Chondrocyte (in vitro differentiated cells): ENCODE results near the gene IRS2. TPM values are rescaled to one million over a fixed set of nuclear protein-coding genes. Genes with fewer than 3 reads are reported as not detected.

Experiments used
- DNase-seq: peaks from one replicate; pipeline ENCODE4 v3.0.0; 2021; ENCODE audit warnings: mixed read lengths, low spot score
- H3K27ac Mint-ChIP-seq: one replicate; pipeline ENCODE4 v1.8.0; 2021; ENCODE audit warnings: mild to moderate bottlenecking, moderate library complexity, mixed read lengths; ENCODE audit not compliant: unreplicated experiment
- H3K27me3 Mint-ChIP-seq: 2 replicates; pipeline ENCODE4 v1.8.0; 2021; ENCODE audit warnings: low read depth, mixed read lengths
- H3K36me3 Mint-ChIP-seq: 2 replicates; pipeline ENCODE4 v1.8.0; 2021; ENCODE audit warnings: low read depth, mixed read lengths
- H3K4me1 Mint-ChIP-seq: 2 replicates; pipeline ENCODE4 v1.8.0; 2021; ENCODE audit warnings: low read depth, mild to moderate bottlenecking, mixed read lengths
- H3K4me3 Mint-ChIP-seq: one replicate; pipeline ENCODE4 v1.8.0; 2021; ENCODE audit warnings: mild to moderate bottlenecking, moderate library complexity, mixed read lengths; ENCODE audit not compliant: unreplicated experiment
- H3K9me3 Mint-ChIP-seq: 2 replicates; pipeline ENCODE4 v1.8.0; 2021; ENCODE audit warnings: low read depth, mixed read lengths
- total RNA-seq: library from RNA; stranded (reverse); gene quantifications from 3 replicates; pipeline ENCODE4 v1.2.1, GENCODE V29; 2021
- TF ChIP-seq, protein P1 (sequence below): fragments of 200-600 bp; sonication (generic); IDR thresholded peaks from 2 replicates; pipeline ENCODE4 v1.5.0; 2021; ENCODE audit warnings: antibody characterized with exemption, mild to moderate bottlenecking, moderate library complexity

IRS2 gene
- total RNA-seq, 1 donor from 2014 or later = 42.9 TPM

DNA sequence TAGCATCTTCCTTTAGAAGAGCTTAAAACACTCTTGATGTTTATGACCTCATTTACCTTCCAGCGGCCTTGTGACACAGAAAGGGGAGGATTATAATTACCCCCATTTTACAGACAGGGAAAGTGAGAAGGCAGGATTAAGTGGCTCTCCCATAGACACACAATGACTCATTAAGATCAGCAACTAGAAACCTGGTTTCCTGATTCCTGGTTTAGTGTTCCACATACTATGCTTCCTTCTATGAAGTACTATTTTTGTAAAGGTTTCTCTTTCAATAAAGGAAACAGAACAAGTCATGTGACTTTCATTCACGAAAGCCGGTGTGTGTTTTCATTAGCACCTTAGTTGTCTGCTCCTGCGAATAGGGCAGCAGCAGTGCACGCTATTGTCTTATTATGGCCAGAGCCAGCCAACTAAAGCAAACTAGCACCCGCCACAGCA lies 8.3 kb downstream of the IRS2 start:
- H3K4me3 Mint-ChIP-seq = peak overlapping the region; percentile 17
- H3K27ac Mint-ChIP-seq = peak overlapping the region; percentile 76
- DNase-seq = no peak
- TF ChIP-seq, protein P1, sequence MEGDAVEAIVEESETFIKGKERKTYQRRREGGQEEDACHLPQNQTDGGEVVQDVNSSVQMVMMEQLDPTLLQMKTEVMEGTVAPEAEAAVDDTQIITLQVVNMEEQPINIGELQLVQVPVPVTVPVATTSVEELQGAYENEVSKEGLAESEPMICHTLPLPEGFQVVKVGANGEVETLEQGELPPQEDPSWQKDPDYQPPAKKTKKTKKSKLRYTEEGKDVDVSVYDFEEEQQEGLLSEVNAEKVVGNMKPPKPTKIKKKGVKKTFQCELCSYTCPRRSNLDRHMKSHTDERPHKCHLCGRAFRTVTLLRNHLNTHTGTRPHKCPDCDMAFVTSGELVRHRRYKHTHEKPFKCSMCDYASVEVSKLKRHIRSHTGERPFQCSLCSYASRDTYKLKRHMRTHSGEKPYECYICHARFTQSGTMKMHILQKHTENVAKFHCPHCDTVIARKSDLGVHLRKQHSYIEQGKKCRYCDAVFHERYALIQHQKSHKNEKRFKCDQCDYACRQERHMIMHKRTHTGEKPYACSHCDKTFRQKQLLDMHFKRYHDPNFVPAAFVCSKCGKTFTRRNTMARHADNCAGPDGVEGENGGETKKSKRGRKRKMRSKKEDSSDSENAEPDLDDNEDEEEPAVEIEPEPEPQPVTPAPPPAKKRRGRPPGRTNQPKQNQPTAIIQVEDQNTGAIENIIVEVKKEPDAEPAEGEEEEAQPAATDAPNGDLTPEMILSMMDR = no peak
- H3K27me3 Mint-ChIP-seq = no peaks in the 10 kb centered on the region
- H3K36me3 Mint-ChIP-seq = peaks cover 22% of the 10 kb centered on the region
- H3K9me3 Mint-ChIP-seq = no peaks in the 10 kb centered on the region
- H3K4me1 Mint-ChIP-seq = peaks cover 80% of the 10 kb centered on the region

DNA sequence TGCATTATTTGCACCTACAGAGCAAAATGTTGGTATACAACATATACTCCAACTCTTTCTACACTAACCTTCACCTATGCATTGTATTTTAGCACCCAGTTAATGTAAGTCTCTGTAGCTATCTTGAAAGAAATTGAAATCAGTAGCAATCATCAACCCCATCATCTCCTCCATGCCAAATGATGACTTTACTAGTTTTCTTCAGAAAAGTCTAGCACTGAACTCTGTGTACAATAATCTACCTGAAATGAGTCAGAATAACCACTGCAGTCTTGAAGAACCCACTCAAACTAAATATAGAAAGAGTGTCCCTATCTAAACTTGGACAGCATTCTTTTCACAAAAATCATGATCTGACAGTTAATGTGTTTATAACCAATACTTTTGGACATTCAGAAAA lies 9.8 kb downstream of the IRS2 start:
- Mint-ChIP-seq H3K27ac (peak overlapping the region; percentile 70), H3K27me3 (no peaks in the 10 kb centered on the region), H3K4me1 (peaks cover 75% of the 10 kb centered on the region), H3K36me3 (peaks cover 23% of the 10 kb centered on the region), H3K9me3 (no peaks in the 10 kb centered on the region), H3K4me3 (peak overlapping the region; percentile 0)
- TF ChIP-seq, protein P1 = no peak
- DNase-seq = no peak

DNA sequence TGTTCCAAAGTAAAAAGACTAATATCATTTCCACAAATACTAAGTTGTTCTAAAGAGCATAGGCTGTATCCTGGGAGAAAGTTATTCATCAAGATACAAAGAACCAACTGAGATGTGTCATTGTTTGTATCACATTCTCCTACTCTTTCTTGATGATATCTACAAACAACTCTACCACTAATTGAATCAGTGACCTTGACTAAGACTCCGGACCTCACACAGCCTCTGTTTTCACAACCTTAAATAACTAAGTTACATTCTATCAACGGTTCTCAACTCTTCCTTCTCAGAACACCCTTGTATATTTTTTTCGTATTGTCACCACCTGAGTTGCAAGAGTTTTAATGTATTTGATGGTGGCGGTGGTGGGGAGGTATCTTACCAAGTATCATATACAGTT lies 12.6 kb downstream of the IRS2 start:
- H3K27ac Mint-ChIP-seq = no peak overlapping the region
- no peak for DNase-seq
- H3K27me3 Mint-ChIP-seq = no peaks in the 10 kb centered on the region
- H3K4me1 Mint-ChIP-seq = peaks cover 54% of the 10 kb centered on the region
- H3K4me3 Mint-ChIP-seq = no peak overlapping the region
- H3K36me3 Mint-ChIP-seq = peaks cover 19% of the 10 kb centered on the region
- TF ChIP-seq, protein P1 = no peak
- no peaks in the 10 kb centered on the region for H3K9me3 Mint-ChIP-seq

DNA sequence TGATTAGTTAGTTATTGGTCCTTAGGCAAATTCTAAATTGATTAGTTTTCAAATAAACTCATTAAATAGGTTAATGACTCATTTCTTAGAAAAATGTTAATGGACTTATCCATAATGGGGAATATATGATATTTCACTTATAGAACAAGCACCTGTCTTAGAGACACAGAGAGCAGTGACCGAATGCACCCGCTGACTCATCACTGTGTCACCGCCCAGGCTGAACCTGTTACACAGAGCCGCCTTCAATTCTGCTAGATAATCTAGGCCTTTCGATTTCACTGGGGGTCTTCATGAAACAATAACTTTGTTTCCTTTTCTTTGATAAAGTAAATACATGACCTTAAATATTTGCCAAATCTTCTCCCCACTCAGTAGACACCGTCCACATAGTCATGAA lies 13.1 kb downstream of the IRS2 start:
- Mint-ChIP-seq H3K4me1 (peaks cover 49% of the 10 kb centered on the region), H3K27ac (peak overlapping the region; percentile 54), H3K27me3 (no peaks in the 10 kb centered on the region), H3K36me3 (peaks cover 19% of the 10 kb centered on the region), H3K9me3 (no peaks in the 10 kb centered on the region), H3K4me3 (no peak overlapping the region)
- no peak for DNase-seq
- TF ChIP-seq, protein P1 = no peak

DNA sequence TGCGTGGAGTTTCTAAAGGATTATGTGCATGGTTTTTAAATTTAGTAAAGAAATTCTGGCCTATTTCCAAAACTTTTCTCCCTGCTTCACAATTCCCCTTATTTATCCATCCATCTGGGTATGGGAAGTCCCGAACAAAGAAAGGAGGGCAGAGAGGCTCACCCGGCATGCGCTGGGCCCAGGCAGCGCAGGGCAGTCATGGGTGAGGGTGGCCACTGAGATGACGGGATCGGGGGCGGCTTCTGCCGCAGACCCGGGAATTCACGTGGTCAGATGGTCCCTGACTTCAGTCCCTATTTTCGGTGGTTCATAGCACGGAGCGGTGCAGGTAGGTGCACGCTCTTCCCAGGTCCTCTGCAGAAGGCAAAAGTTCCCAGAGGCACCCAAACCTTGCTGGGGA lies 14.5 kb downstream of the IRS2 start:
- no peak overlapping the region for H3K27ac Mint-ChIP-seq
- H3K4me1 Mint-ChIP-seq = peaks cover 37% of the 10 kb centered on the region
- DNase-seq = no peak
- no peak overlapping the region for H3K4me3 Mint-ChIP-seq
- peaks cover 19% of the 10 kb centered on the region for H3K36me3 Mint-ChIP-seq
- no peaks in the 10 kb centered on the region for H3K9me3 Mint-ChIP-seq
- TF ChIP-seq, protein P1 = no peak
- H3K27me3 Mint-ChIP-seq = no peaks in the 10 kb centered on the region
